HEK293T (cell line): Measurements from ENCODE around the gene SUCNR1.
"Not testable (repeated sequence)": the region's sequence is repeated elsewhere in the genome, so short reads cannot be mapped to it uniquely, and the experiment has no call there.

Experiments used
- ARNT ChIP-seq: fragments of 450-650 bp; IDR thresholded peaks from 2 replicates; pipeline ENCODE4 v1.6.1; 2017; ENCODE audit warnings: mild to moderate bottlenecking
- BHLHE40 ChIP-seq: fragments of 450-650 bp; IDR thresholded peaks from 2 replicates; pipeline ENCODE4 v1.6.1; 2016; ENCODE audit warnings: mild to moderate bottlenecking, moderate library complexity, borderline replicate concordance
- CTBP1 ChIP-seq: fragments of 450-650 bp; IDR thresholded peaks from 2 replicates; pipeline ENCODE4 v1.6.1; 2016; ENCODE audit warnings: borderline replicate concordance
- ELF4 ChIP-seq: fragments of 450-650 bp; IDR thresholded peaks from 2 replicates; pipeline ENCODE4 v1.6.1; 2017; ENCODE audit warnings: antibody characterized with exemption
- FOXA1 ChIP-seq: fragments of 450-650 bp; IDR thresholded peaks from 2 replicates; pipeline ENCODE4 v1.6.1; 2016; ENCODE audit warnings: mild to moderate bottlenecking
- FOXM1 ChIP-seq: fragments of 450-650 bp; IDR thresholded peaks from 2 replicates; pipeline ENCODE4 v1.6.1; 2017; ENCODE audit warnings: mild to moderate bottlenecking, borderline replicate concordance
- HDGF ChIP-seq: fragments of 450-650 bp; IDR thresholded peaks from 2 replicates; pipeline ENCODE4 v1.6.1; 2017; ENCODE audit warnings: antibody characterized with exemption, borderline replicate concordance
- L3MBTL2 ChIP-seq: fragments of 450-650 bp; conservative IDR thresholded peaks from 2 replicates; pipeline ENCODE4 v1.6.1; 2016; ENCODE audit warnings: mild to moderate bottlenecking
- NFRKB ChIP-seq: fragments of 450-650 bp; IDR thresholded peaks from 2 replicates; pipeline ENCODE4 v1.6.1; 2016; ENCODE audit warnings: mild to moderate bottlenecking, moderate library complexity
- SP1 ChIP-seq: fragments of 450-650 bp; IDR thresholded peaks from 2 replicates; pipeline ENCODE4 v1.6.1; 2017
- SUZ12 ChIP-seq: fragments of 450-650 bp; IDR thresholded peaks from 2 replicates; pipeline ENCODE4 v1.6.1; 2016; ENCODE audit warnings: mild to moderate bottlenecking
- TARDBP ChIP-seq: fragments of 450-650 bp; IDR thresholded peaks from 2 replicates; pipeline ENCODE4 v1.6.1; 2016
- ZNF384 ChIP-seq: fragments of 450-650 bp; IDR thresholded peaks from 2 replicates; pipeline ENCODE4 v1.6.1; 2016
- TF ChIP-seq, protein P1 (sequence below): fragments of 450-650 bp; IDR thresholded peaks from 2 replicates; pipeline ENCODE4 v1.6.1; 2016

GRCh38 chr3:151898564-151899261 is 25.3 kb downstream of the SUCNR1 start:
- TF ChIP-seq SUZ12, FOXM1, BHLHE40, CTBP1, SP1, HDGF, TARDBP, ZNF384, FOXA1, L3MBTL2, ARNT, ELF4, NFRKB: not testable (repeated sequence)
- TF ChIP-seq, protein P1, sequence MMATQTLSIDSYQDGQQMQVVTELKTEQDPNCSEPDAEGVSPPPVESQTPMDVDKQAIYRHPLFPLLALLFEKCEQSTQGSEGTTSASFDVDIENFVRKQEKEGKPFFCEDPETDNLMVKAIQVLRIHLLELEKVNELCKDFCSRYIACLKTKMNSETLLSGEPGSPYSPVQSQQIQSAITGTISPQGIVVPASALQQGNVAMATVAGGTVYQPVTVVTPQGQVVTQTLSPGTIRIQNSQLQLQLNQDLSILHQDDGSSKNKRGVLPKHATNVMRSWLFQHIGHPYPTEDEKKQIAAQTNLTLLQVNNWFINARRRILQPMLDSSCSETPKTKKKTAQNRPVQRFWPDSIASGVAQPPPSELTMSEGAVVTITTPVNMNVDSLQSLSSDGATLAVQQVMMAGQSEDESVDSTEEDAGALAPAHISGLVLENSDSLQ, result peak; percentile 69; the same call in 1 of the 2 replicates
